A673 (cell line): Measurements from ENCODE around the gene RUNX2. TPM values are rescaled to one million over a fixed set of nuclear protein-coding genes. Genes with fewer than 3 reads are reported as not detected.

Experiments used
- BruUV-seq: library from RNA; stranded (reverse); fragments of 400-500 nt; replicated peaks from 2 replicates; lab custom pipeline; 2021; lab: Mats Ljungman, UMichigan
- CTCF ChIA-PET: fragments of 300-600 bp; sonication (Branson Sonifier 250); formaldehyde crosslinking; loops from one replicate; lab custom pipeline; 2022; ENCODE audit warnings: antibody characterized with exemption; lab: Charles Lee
- POLR2A ChIA-PET: fragments of 300-600 bp; sonication (Branson Sonifier 250); formaldehyde crosslinking; loops from one replicate; lab custom pipeline; 2022; ENCODE audit warnings: antibody characterized with exemption; ENCODE audit not compliant: low non-redundant PET; lab: Charles Lee
- DNase-seq: peaks from one replicate; pipeline ENCODE4 v3.0.0-alpha.2; 2015; ENCODE audit warnings: low spot score
- H3K27ac ChIP-seq: fragments of 200-600 bp; sonication (generic); 2 replicates; pipeline ENCODE4 v1.5.1; 2016; ENCODE audit warnings: mixed run types, low read depth, mild to moderate bottlenecking, mixed read lengths, antibody characterized with exemption, low read length; ENCODE audit not compliant: poor library complexity, severe bottlenecking
- H3K27me3 ChIP-seq: fragments of 200-600 bp; sonication (generic); replicated peaks from 2 replicates; pipeline ENCODE4 v1.6.1; 2017; ENCODE audit warnings: mixed run types, low read depth, mild to moderate bottlenecking, mixed read lengths, antibody characterized with exemption, low read length; ENCODE audit not compliant: insufficient read depth, poor library complexity
- H3K36me3 ChIP-seq: fragments of 200-600 bp; sonication (generic); 2 replicates; pipeline ENCODE4 v1.6.1; 2016; ENCODE audit warnings: mixed run types, mild to moderate bottlenecking, mixed read lengths, antibody characterized with exemption, low read length; ENCODE audit not compliant: insufficient read depth, poor library complexity, severe bottlenecking
- H3K4me1 ChIP-seq: fragments of 200-600 bp; sonication (generic); 2 replicates; pipeline ENCODE4 v1.6.1; 2017; ENCODE audit warnings: mixed run types, mild to moderate bottlenecking, mixed read lengths, antibody characterized with exemption, low read length; ENCODE audit not compliant: insufficient read depth, poor library complexity, severe bottlenecking
- H3K4me3 ChIP-seq: fragments of 200-600 bp; sonication (generic); 2 replicates; pipeline ENCODE4 v1.5.1; 2016; ENCODE audit warnings: low read depth, mixed run types, mild to moderate bottlenecking, mixed read lengths, low read length; ENCODE audit not compliant: poor library complexity, severe bottlenecking
- H3K9me3 ChIP-seq: fragments of 200-600 bp; sonication (generic); 2 replicates; pipeline ENCODE4 v1.6.1; 2016; ENCODE audit warnings: mixed run types, low read depth, mild to moderate bottlenecking, mixed read lengths, antibody characterized with exemption, low read length; ENCODE audit not compliant: poor library complexity, severe bottlenecking
- CTCF ChIP-seq: fragments of 300-800, 200-600 bp; sonication (generic); conservative IDR thresholded peaks from 2 replicates; pipeline ENCODE4 v1.5.1; 2017; ENCODE audit warnings: low read depth, mild to moderate bottlenecking, antibody characterized with exemption, low read length, moderate library complexity, mixed read lengths
- EZH2 ChIP-seq: fragments of 200-600 bp; sonication (generic); IDR thresholded peaks from 2 replicates; pipeline ENCODE4 v1.6.1; 2017; ENCODE audit warnings: borderline replicate concordance, low read depth, mild to moderate bottlenecking, mixed read lengths, antibody characterized with exemption, low read length; ENCODE audit not compliant: poor library complexity, severe bottlenecking
- intact Hi-C: fragments of 100-400 bp; cut with micrococcal nuclease; formaldehyde crosslinking; loops from one replicate; pipeline ENCODE4 v1.10.0; 2022; ENCODE audit not compliant: unreplicated experiment
- total RNA-seq: library from RNA; stranded (reverse); gene quantifications from 2 replicates; pipeline ENCODE4 v1.2.3, GENCODE V29; 2021

Gene RUNX2
- total RNA-seq, 1 experiment from 2014 or later, result 4.9 TPM

DNA sequence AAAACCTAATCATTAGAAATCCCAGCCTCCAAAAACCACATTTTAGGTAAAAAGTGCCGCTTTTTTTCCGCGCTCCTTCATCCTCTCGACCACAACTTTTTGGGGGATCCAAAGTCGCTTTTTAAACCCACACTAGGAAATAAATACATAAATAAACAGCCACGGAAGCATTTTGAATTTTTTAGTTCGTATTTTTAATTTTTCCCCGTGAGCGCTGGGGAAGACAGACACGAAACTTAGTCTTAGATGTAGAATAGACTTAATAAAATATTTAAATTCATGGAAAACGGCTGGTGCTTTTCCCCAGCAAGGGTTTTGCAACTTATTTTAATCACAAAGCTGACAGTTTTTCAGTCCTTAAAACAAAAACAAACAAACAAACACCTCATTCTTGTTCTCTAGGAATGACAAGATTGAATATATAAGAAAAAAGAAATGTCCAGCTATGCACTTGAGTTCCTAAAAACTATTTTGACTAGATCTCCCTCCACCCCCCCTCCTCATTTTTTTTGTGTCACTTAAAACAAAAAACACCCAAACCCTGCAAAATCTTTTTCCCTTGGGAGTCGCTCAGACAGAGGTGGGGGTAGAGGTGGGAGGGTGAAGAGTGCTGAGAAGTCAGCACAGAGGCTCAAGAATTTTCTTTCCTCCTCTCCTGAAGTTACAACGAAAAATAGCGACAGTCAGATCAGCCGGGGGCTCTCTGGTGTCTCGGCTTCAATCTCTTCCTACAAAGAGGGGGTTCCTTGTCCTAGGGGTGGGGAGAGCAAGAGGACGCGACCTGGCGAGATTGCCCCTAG, 93.0 kb downstream of the RUNX2 start:
- TF ChIP-seq CTCF, result no peak
- no peak for TF ChIP-seq EZH2
- intact Hi-C loops, result loop anchor here (5.0 kb wide), 1 partner anchor 291 kb away; no protein-coding TSS in a partner anchor
- no TSS peak for BruUV-seq
- Histone ChIP-seq H3K4me3 (peak overlapping the region; percentile 86), H3K27me3 (peaks cover 11% of the 10 kb centered on the region), H3K27ac (peak overlapping the region; percentile 49), H3K4me1 (peaks cover 18% of the 10 kb centered on the region), H3K36me3 (no peaks in the 10 kb centered on the region), H3K9me3 (no peaks in the 10 kb centered on the region)
- DNase-seq, result peak; percentile 39
- ChIA-PET POLR2A (interaction anchor here (0.9 kb wide), 1 partner anchor 827 kb away, joined by 11 read pairs; no protein-coding TSS in a partner anchor), CTCF (no interaction called here)

GRCh38 chr6:45421709-45422502, 93.8 kb downstream of the RUNX2 start:
- intact Hi-C loops, result loop anchor here (5.0 kb wide), 1 partner anchor 290 kb away; no protein-coding TSS in a partner anchor
- Histone ChIP-seq H3K4me1 (peaks cover 13% of the 10 kb centered on the region), H3K27me3 (peaks cover 11% of the 10 kb centered on the region), H3K36me3 (no peaks in the 10 kb centered on the region), H3K4me3 (peak overlapping the region; percentile 86), H3K27ac (peak overlapping the region; percentile 49), H3K9me3 (no peaks in the 10 kb centered on the region)
- no TSS peak for BruUV-seq
- ChIA-PET CTCF (interaction anchor here (0.6 to 1.0 kb wide), 3 partner anchors 293 to 1577 kb away, joined by 3 to 5 read pairs (median 3); no protein-coding TSS in a partner anchor), POLR2A (interaction anchor here (0.9 kb wide), 1 partner anchor 828 kb away, joined by 11 read pairs; no protein-coding TSS in a partner anchor)
- TF ChIP-seq EZH2 (no peak), CTCF (peak; percentile 55)
- peak; percentile 72 for DNase-seq

- POLR2A ChIA-PET, result no interaction called here
Measured at GRCh38 chr6:45422503-45423110, 94.5 kb downstream of the RUNX2 start.

More at GRCh38 chr6:45422503-45423110, 94.5 kb downstream of the RUNX2 start:
- Histone ChIP-seq H3K4me3 (peak overlapping the region; percentile 86), H3K27ac (peak overlapping the region; percentile 7), H3K4me1 (peaks cover 16% of the 10 kb centered on the region), H3K9me3 (no peaks in the 10 kb centered on the region), H3K36me3 (no peaks in the 10 kb centered on the region), H3K27me3 (peaks cover 11% of the 10 kb centered on the region)
- CTCF ChIA-PET, result interaction anchor here (0.6 to 1.0 kb wide), 3 partner anchors 292 to 1576 kb away, joined by 3 to 5 read pairs (median 3); no protein-coding TSS in a partner anchor
- DNase-seq, result peak; percentile 65
- BruUV-seq, result no TSS peak
- intact Hi-C loops, result loop anchor here (5.0 kb wide), 1 partner anchor 290 kb away; no protein-coding TSS in a partner anchor
- TF ChIP-seq CTCF (no peak), EZH2 (no peak)
